Gastrocnemius medialis (tissue), 4 donors: ENCODE data around the gene EVI5.

Experiments used
- POLR2A ChIP-seq, 2 donors: fragments of 450-650 bp; IDR thresholded peaks; one replicate each; pipeline ENCODE4 v1.6.1; 2017; ENCODE audit warnings: antibody characterized with exemption in 2 of 2, mild to moderate bottlenecking in 2 of 2, moderate library complexity in 2 of 2
- TF ChIP-seq, protein P1 (sequence below), 5 experiments: fragments of 450-650 bp in 3 of 5; fragments of 200-600 bp in 2 of 5; sonication (generic) in 2 of 5; IDR thresholded peaks in 4 of 5; conservative IDR thresholded peaks in 1 of 5; 1 replicate in 4 of 5; 2 replicates in 1 of 5; pipeline ENCODE4 v1.5.1; 2016 to 2019; ENCODE audit warnings: antibody characterized with exemption in 5 of 5, mild to moderate bottlenecking in 3 of 5, moderate library complexity in 3 of 5

- TF ChIP-seq, protein P1, sequence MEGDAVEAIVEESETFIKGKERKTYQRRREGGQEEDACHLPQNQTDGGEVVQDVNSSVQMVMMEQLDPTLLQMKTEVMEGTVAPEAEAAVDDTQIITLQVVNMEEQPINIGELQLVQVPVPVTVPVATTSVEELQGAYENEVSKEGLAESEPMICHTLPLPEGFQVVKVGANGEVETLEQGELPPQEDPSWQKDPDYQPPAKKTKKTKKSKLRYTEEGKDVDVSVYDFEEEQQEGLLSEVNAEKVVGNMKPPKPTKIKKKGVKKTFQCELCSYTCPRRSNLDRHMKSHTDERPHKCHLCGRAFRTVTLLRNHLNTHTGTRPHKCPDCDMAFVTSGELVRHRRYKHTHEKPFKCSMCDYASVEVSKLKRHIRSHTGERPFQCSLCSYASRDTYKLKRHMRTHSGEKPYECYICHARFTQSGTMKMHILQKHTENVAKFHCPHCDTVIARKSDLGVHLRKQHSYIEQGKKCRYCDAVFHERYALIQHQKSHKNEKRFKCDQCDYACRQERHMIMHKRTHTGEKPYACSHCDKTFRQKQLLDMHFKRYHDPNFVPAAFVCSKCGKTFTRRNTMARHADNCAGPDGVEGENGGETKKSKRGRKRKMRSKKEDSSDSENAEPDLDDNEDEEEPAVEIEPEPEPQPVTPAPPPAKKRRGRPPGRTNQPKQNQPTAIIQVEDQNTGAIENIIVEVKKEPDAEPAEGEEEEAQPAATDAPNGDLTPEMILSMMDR (IDR thresholded peaks at IDR 0.05 in 4 of 5, conservative IDR thresholded peaks at IDR 0.05 in 1 of 5) = no peak
- TF ChIP-seq POLR2A (IDR thresholded peaks at IDR 0.05) = no peak
Observed at GRCh38 chr1:92778376-92778775, 6.5 kb downstream of the EVI5 start.
